ENCODE data around the gene CCDC121. TPM values are rescaled to one million over a fixed set of nuclear protein-coding genes. Genes with fewer than 3 reads are reported as not detected.

CCDC121 gene
- total RNA-seq, 1 experiment from 2014 or later: 4.7 TPM

DNA sequence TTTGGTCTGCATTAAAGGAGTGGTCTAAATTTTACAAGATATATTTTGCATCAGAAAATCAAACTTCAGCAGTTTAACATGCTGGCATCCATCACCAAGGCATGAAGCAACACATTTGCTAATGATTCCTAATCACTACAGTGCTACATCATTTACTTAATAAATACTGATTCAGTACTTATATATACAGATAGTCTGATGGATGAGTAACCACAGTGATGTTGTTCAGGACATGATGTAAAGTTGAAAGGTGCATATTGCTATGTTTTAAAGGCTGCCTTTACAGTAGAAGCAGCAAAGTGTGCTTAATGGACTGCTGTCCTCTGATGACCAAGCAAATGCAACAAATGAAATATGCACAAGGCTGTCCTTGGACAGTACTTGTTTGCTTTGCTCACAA is 23.5 kb upstream of the CCDC121 start:
- no peaks in the 10 kb centered on the region for H3K27me3 Mint-ChIP-seq (ENCODE audit: insufficient read depth, unreplicated experiment)
- POLR2A ChIA-PET: no interaction called here
- peaks cover 9% of the 10 kb centered on the region for H3K36me3 ChIP-seq (ENCODE audit: control insufficient read depth, insufficient read depth, low read length)

DNA sequence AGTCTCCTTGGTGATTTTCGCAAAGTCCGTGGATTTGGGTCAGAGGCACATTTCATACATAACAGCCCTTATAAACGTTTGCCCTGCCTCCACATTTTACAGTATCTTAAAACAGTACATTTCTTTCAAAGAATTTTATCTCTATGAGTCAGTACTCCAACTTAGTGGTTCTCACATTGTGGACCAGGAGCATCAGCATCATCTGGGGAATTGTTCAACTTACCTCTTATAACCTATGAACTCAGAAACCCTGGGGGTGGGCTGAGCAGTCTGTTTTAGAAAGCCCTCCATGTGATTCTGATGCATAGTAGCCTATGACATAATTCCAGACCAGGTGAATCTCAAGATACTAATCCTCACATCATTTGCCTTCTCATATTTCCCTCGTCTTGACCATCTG is 22.2 kb upstream of the CCDC121 start:
- peaks cover 6% of the 10 kb centered on the region for H3K4me1 Mint-ChIP-seq (ENCODE audit: low read depth, unreplicated experiment)
- TF ChIP-seq, protein P1, sequence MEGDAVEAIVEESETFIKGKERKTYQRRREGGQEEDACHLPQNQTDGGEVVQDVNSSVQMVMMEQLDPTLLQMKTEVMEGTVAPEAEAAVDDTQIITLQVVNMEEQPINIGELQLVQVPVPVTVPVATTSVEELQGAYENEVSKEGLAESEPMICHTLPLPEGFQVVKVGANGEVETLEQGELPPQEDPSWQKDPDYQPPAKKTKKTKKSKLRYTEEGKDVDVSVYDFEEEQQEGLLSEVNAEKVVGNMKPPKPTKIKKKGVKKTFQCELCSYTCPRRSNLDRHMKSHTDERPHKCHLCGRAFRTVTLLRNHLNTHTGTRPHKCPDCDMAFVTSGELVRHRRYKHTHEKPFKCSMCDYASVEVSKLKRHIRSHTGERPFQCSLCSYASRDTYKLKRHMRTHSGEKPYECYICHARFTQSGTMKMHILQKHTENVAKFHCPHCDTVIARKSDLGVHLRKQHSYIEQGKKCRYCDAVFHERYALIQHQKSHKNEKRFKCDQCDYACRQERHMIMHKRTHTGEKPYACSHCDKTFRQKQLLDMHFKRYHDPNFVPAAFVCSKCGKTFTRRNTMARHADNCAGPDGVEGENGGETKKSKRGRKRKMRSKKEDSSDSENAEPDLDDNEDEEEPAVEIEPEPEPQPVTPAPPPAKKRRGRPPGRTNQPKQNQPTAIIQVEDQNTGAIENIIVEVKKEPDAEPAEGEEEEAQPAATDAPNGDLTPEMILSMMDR (IDR thresholded peaks at IDR 0.05; ENCODE audit: insufficient read depth in 1 of 2, low read depth in 1 of 2, low read length in 1 of 2, severe bottlenecking in 1 of 2, unreplicated experiment in 1 of 2): no peak
- CTCF ChIA-PET: interaction anchor here (0.8 kb wide), 1 partner anchor 32 kb away, joined by 3 read pairs; no protein-coding TSS in a partner anchor
- BruUV-seq (replicated peaks): no TSS peak
- Histone ChIP-seq H3K27me3 (replicated peaks; ENCODE audit: control insufficient read depth, insufficient read depth, low read length) (no peaks in the 10 kb centered on the region), H3K4me1 (0 out of 2 replicates have a peak, but pooled peaks cover 3% of the 10 kb centered on the region), H3K4me3 (ENCODE audit: low read depth, low read length) (no peak overlapping the region), H3K36me3 (ENCODE audit: control insufficient read depth, insufficient read depth, low read length) (peaks cover 5% of the 10 kb centered on the region; the same call in 1 of the 2 replicates), H3K9me3 (no peaks in the 10 kb centered on the region)
- H3K27ac Mint-ChIP-seq (ENCODE audit: unreplicated experiment): no peak overlapping the region
- DNase-seq: no peak
- H3K9me3 Mint-ChIP-seq (ENCODE audit: unreplicated experiment): no peaks in the 10 kb centered on the region
- POLR2A ChIA-PET: interaction anchor here (0.6 kb wide), 1 partner anchor 208 kb away, joined by 3 read pairs; no protein-coding TSS in a partner anchor
- H3K4me3 Mint-ChIP-seq (ENCODE audit: unreplicated experiment): no peak overlapping the region
- H3K36me3 Mint-ChIP-seq (ENCODE audit: insufficient read depth, unreplicated experiment): peaks cover 78% of the 10 kb centered on the region
- intact Hi-C loops (cut with micrococcal nuclease; ENCODE audit: unreplicated experiment): no loop called here
- no peaks in the 10 kb centered on the region for H3K27me3 Mint-ChIP-seq (ENCODE audit: insufficient read depth, unreplicated experiment)

More for the DNA sequence above, 23.5 kb upstream of the CCDC121 start:
- CTCF ChIA-PET: no interaction called here
- Mint-ChIP-seq H3K36me3 (ENCODE audit: insufficient read depth, unreplicated experiment) (peaks cover 81% of the 10 kb centered on the region), H3K27ac (ENCODE audit: unreplicated experiment) (no peak overlapping the region), H3K4me1 (ENCODE audit: low read depth, unreplicated experiment) (peaks cover 6% of the 10 kb centered on the region), H3K9me3 (ENCODE audit: unreplicated experiment) (no peaks in the 10 kb centered on the region), H3K4me3 (ENCODE audit: unreplicated experiment) (no peak overlapping the region)
- TF ChIP-seq, protein P1 (IDR thresholded peaks at IDR 0.05; ENCODE audit: insufficient read depth in 1 of 2, low read depth in 1 of 2, low read length in 1 of 2, severe bottlenecking in 1 of 2, unreplicated experiment in 1 of 2): no peak
- Histone ChIP-seq H3K27me3 (replicated peaks; ENCODE audit: control insufficient read depth, insufficient read depth, low read length) (no peaks in the 10 kb centered on the region), H3K9me3 (no peaks in the 10 kb centered on the region), H3K4me3 (ENCODE audit: low read depth, low read length) (no peak overlapping the region), H3K4me1 (0 out of 2 replicates have a peak, but pooled peaks cover 3% of the 10 kb centered on the region)
- no TSS peak for BruUV-seq (replicated peaks)
- DNase-seq: no peak
- intact Hi-C loops (cut with micrococcal nuclease; ENCODE audit: unreplicated experiment): no loop called here

DNA sequence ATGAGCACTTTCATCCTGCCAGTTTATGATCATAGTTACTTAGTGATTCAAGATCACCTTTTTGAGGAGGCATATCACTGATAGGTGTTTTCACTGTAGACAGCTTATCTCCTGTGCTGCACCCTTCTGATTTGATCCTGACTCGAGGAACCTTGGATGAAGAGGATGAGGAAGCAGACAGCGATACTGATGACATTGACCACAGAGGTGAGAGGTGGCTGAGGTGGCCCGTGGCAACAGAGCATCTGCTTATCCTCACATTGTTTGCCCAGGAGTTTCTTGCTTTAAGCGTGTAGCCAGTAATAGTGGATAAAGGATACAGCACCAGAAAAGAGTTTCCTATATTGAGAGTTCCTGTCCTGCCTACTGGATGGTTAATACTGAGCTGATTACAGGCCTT is 18.9 kb upstream of the CCDC121 start:
- CTCF ChIA-PET: no interaction called here
- DNase-seq: no peak
- Histone ChIP-seq H3K36me3 (ENCODE audit: control insufficient read depth, insufficient read depth, low read length) (peaks cover 4% of the 10 kb centered on the region; the same call in 1 of the 2 replicates), H3K4me3 (ENCODE audit: low read depth, low read length) (no peak overlapping the region), H3K27me3 (replicated peaks; ENCODE audit: control insufficient read depth, insufficient read depth, low read length) (no peaks in the 10 kb centered on the region), H3K4me1 (no peaks in the 10 kb centered on the region), H3K9me3 (no peaks in the 10 kb centered on the region)
- Mint-ChIP-seq H3K27ac (ENCODE audit: unreplicated experiment) (no peak overlapping the region), H3K4me1 (ENCODE audit: low read depth, unreplicated experiment) (peaks cover 5% of the 10 kb centered on the region), H3K4me3 (ENCODE audit: unreplicated experiment) (no peak overlapping the region), H3K9me3 (ENCODE audit: unreplicated experiment) (no peaks in the 10 kb centered on the region), H3K27me3 (ENCODE audit: insufficient read depth, unreplicated experiment) (no peaks in the 10 kb centered on the region), H3K36me3 (ENCODE audit: insufficient read depth, unreplicated experiment) (peaks cover 77% of the 10 kb centered on the region)
- TF ChIP-seq, protein P1 (IDR thresholded peaks at IDR 0.05; ENCODE audit: insufficient read depth in 1 of 2, low read depth in 1 of 2, low read length in 1 of 2, severe bottlenecking in 1 of 2, unreplicated experiment in 1 of 2): no peak
- no TSS peak for BruUV-seq (replicated peaks)
- POLR2A ChIA-PET: no interaction called here
- intact Hi-C loops (cut with micrococcal nuclease; ENCODE audit: unreplicated experiment): no loop called here

Measured in Caco-2 (cell line).